Astrocyte (in vitro differentiated cells and primary cell): ENCODE results near the gene ABHD18. TPM values are rescaled to one million over a fixed set of nuclear protein-coding genes. Genes with fewer than 3 reads are reported as not detected.
A peak's percentile ranks its signal among the peaks of the same experiment; 100 is the strongest.
"Not testable (repeated sequence)": the region's sequence is repeated elsewhere in the genome, so short reads cannot be mapped to it uniquely, and the experiment has no call there.

Experiments
- DNase-seq: peaks from one replicate; pipeline ENCODE4 v3.0.0-alpha.2; 2010; ENCODE audit warnings: low read depth
- FAIRE-seq: peaks from 2 replicates; lab custom pipeline; 2011; peaks lifted over from hg19 to GRCh38; lab: Jason Lieb, UNC
- H2AFZ ChIP-seq: 2 replicates; pipeline ENCODE4 v1.6.0; 2012; ENCODE audit warnings: low read depth, low read length, inconsistent platforms
- H3K27ac ChIP-seq: 2 replicates; pipeline ENCODE4 v1.5.1; 2011; ENCODE audit warnings: low read depth, low read length, inconsistent platforms
- H3K27me3 ChIP-seq: 2 replicates; pipeline ENCODE4 v1.6.0; 2011; ENCODE audit warnings: low read length, inconsistent platforms; ENCODE audit not compliant: insufficient read depth
- H3K36me3 ChIP-seq: 2 replicates; pipeline ENCODE4 v1.5.1; 2011; ENCODE audit warnings: low read length, inconsistent platforms; ENCODE audit not compliant: insufficient read depth
- H3K4me1 ChIP-seq: 2 replicates; pipeline ENCODE4 v1.5.1; 2011; ENCODE audit warnings: low read length, inconsistent platforms; ENCODE audit not compliant: insufficient read depth
- H3K4me2 ChIP-seq: 2 replicates; pipeline ENCODE4 v1.6.0; 2012; ENCODE audit warnings: low read length, inconsistent platforms
- H3K4me3 ChIP-seq: 2 replicates; pipeline ENCODE4 v1.5.1; 2011; ENCODE audit warnings: low read depth, mild to moderate bottlenecking, low read length, inconsistent platforms; ENCODE audit not compliant: insufficient read depth
- H3K79me2 ChIP-seq: 2 replicates; pipeline ENCODE4 v1.6.0; 2012; ENCODE audit warnings: mild to moderate bottlenecking, low read length, inconsistent platforms; ENCODE audit not compliant: insufficient read depth
- H3K9ac ChIP-seq: 2 replicates; pipeline ENCODE4 v1.6.0; 2012; ENCODE audit warnings: mild to moderate bottlenecking, low read length, inconsistent platforms
- H3K9me3 ChIP-seq: 2 replicates; pipeline ENCODE4 v1.5.1; 2012; ENCODE audit warnings: low read depth, mild to moderate bottlenecking, low read length, inconsistent platforms; ENCODE audit not compliant: insufficient read depth
- H4K20me1 ChIP-seq: 2 replicates; pipeline ENCODE4 v1.6.0; 2012; ENCODE audit warnings: low read length, inconsistent platforms; ENCODE audit not compliant: insufficient read depth
- H3K27ac Mint-ChIP-seq: one replicate; pipeline ENCODE4 v1.8.0; 2021; ENCODE audit warnings: mild to moderate bottlenecking, mixed read lengths; ENCODE audit not compliant: unreplicated experiment
- H3K27me3 Mint-ChIP-seq: one replicate; pipeline ENCODE4 v1.8.0; 2021; ENCODE audit warnings: low read depth, mixed read lengths; ENCODE audit not compliant: unreplicated experiment
- H3K36me3 Mint-ChIP-seq: one replicate; pipeline ENCODE4 v1.8.0; 2021; ENCODE audit warnings: low read depth, mixed read lengths; ENCODE audit not compliant: unreplicated experiment
- H3K4me1 Mint-ChIP-seq: one replicate; pipeline ENCODE4 v1.8.0; 2021; ENCODE audit warnings: low read depth, mixed read lengths; ENCODE audit not compliant: unreplicated experiment
- H3K4me3 Mint-ChIP-seq: one replicate; pipeline ENCODE4 v1.8.0; 2021; ENCODE audit warnings: mild to moderate bottlenecking, moderate library complexity, mixed read lengths; ENCODE audit not compliant: unreplicated experiment
- H3K9me3 Mint-ChIP-seq: one replicate; pipeline ENCODE4 v1.8.0; 2021; ENCODE audit warnings: mild to moderate bottlenecking, mixed read lengths; ENCODE audit not compliant: unreplicated experiment
- CTCF ChIP-seq: IDR thresholded peaks from 2 replicates; pipeline ENCODE4 v1.5.1; 2011; ENCODE audit warnings: low read depth, mild to moderate bottlenecking, inconsistent platforms, low read length, moderate library complexity; ENCODE audit not compliant: insufficient read depth
- EZH2 ChIP-seq: IDR thresholded peaks from 2 replicates; pipeline ENCODE4 v1.6.1; 2012; ENCODE audit warnings: mild to moderate bottlenecking, low read length, inconsistent platforms; ENCODE audit not compliant: insufficient read depth
- total RNA-seq: library from RNA; stranded (reverse); gene quantifications from 2 replicates; pipeline ENCODE4 v1.2.1, GENCODE V29; 2021

ABHD18 gene
- total RNA-seq, 1 donor from 2014 or later, result 9.5 TPM

- FAIRE-seq, result no peak
- no peaks in the 10 kb centered on the region for H3K27me3 Mint-ChIP-seq
- H3K36me3 ChIP-seq, result no peaks in the 10 kb centered on the region
Observed at GRCh38 chr4:127995776-127996175, 30.6 kb downstream of the ABHD18 start.

GRCh38 chr4:127996521-127996920 lies 31.3 kb downstream of the ABHD18 start:
- not testable (repeated sequence) for H3K4me3 ChIP-seq, H3K4me1 ChIP-seq, DNase-seq, H3K4me2 ChIP-seq, H3K4me1 Mint-ChIP-seq, H3K27ac ChIP-seq, H3K9me3 ChIP-seq, H3K9ac ChIP-seq, H3K79me2 ChIP-seq, H3K27ac Mint-ChIP-seq, H2AFZ ChIP-seq, H3K27me3 Mint-ChIP-seq, H3K36me3 ChIP-seq, H4K20me1 ChIP-seq, FAIRE-seq, H3K27me3 ChIP-seq, H3K4me3 Mint-ChIP-seq
- H3K36me3 Mint-ChIP-seq, result peaks cover 24% of the 10 kb centered on the region
- H3K9me3 Mint-ChIP-seq, result peaks cover 16% of the 10 kb centered on the region

More at GRCh38 chr4:127995776-127996175, 30.6 kb downstream of the ABHD18 start:
- Histone ChIP-seq H3K9ac (no peak overlapping the region), H3K27me3 (no peaks in the 10 kb centered on the region), H3K27ac (no peak overlapping the region), H3K4me3 (no peak overlapping the region), H4K20me1 (no peaks in the 10 kb centered on the region), H2AFZ (no peak overlapping the region), H3K4me1 (no peaks in the 10 kb centered on the region), H3K4me2 (no peak overlapping the region), H3K9me3 (no peaks in the 10 kb centered on the region), H3K79me2 (no peaks in the 10 kb centered on the region)
- TF ChIP-seq CTCF (no peak), EZH2 (no peak)
- no peak overlapping the region for H3K4me3 Mint-ChIP-seq
- H3K4me1 Mint-ChIP-seq, result no peaks in the 10 kb centered on the region
- peak; percentile 20 for DNase-seq
- peak overlapping the region; percentile 18 for H3K27ac Mint-ChIP-seq
- H3K9me3 Mint-ChIP-seq, result peaks cover 16% of the 10 kb centered on the region
- H3K36me3 Mint-ChIP-seq, result peaks cover 24% of the 10 kb centered on the region

- no peaks in the 10 kb centered on the region for H3K36me3 ChIP-seq
- no peak overlapping the region for H3K27ac ChIP-seq
- no peaks in the 10 kb centered on the region for H3K4me1 ChIP-seq
- H3K79me2 ChIP-seq, result no peaks in the 10 kb centered on the region
- H3K36me3 Mint-ChIP-seq, result peaks cover 26% of the 10 kb centered on the region
- FAIRE-seq (no peak), DNase-seq (peak; percentile 56)
- TF ChIP-seq EZH2 (no peak), CTCF (peak; percentile 9)
- H4K20me1 ChIP-seq, result no peaks in the 10 kb centered on the region
- H3K9ac ChIP-seq, result no peak overlapping the region
- no peaks in the 10 kb centered on the region for H3K9me3 ChIP-seq
- H3K27me3 ChIP-seq, result no peaks in the 10 kb centered on the region
- H2AFZ ChIP-seq, result no peak overlapping the region
- no peak overlapping the region for H3K4me2 ChIP-seq
- no peak overlapping the region for H3K4me3 ChIP-seq
- H3K27me3 Mint-ChIP-seq, result no peaks in the 10 kb centered on the region
- H3K9me3 Mint-ChIP-seq, result peaks cover 16% of the 10 kb centered on the region
- H3K4me3 Mint-ChIP-seq, result no peak overlapping the region
- H3K4me1 Mint-ChIP-seq, result no peaks in the 10 kb centered on the region
- H3K27ac Mint-ChIP-seq, result peak overlapping the region; percentile 86
Observed at GRCh38 chr4:127997534-127998388, 32.6 kb downstream of the ABHD18 start.
